NCI-H345 treated with DMSO at 0.1 percent for 48 hours (cell line): ENCODE measurements around the gene TACC2.

Source experiments
- DNase-seq: peaks from one replicate; lab custom pipeline; 2025; ENCODE audit not compliant: unreplicated experiment; lab: John Stamatoyannopoulos, UW

Gene TACC2

DNA sequence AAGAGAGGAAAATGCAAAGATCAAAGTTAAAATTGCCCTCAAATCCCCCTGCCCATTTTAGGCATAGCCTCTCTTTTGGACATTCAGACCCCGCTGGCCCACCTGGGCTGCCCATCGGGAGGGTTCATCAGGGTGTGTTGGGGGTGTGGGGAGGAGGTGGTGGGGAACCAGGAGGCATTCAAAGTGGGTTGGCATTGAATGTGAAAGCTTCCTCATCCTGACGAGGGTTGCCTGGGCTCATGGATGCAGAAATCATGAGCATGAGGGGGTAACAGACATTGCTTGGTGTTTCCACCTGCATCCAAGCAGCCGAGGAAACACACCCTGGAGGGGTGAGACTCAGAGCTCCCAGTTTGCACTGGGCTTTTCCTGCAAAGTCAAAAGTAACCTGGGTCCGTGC, 302.8 kb downstream of the TACC2 start:
- no peak for DNase-seq

GRCh38 chr10:122292376-122292775, 303.4 kb downstream of the TACC2 start:
- no peak for DNase-seq

DNA sequence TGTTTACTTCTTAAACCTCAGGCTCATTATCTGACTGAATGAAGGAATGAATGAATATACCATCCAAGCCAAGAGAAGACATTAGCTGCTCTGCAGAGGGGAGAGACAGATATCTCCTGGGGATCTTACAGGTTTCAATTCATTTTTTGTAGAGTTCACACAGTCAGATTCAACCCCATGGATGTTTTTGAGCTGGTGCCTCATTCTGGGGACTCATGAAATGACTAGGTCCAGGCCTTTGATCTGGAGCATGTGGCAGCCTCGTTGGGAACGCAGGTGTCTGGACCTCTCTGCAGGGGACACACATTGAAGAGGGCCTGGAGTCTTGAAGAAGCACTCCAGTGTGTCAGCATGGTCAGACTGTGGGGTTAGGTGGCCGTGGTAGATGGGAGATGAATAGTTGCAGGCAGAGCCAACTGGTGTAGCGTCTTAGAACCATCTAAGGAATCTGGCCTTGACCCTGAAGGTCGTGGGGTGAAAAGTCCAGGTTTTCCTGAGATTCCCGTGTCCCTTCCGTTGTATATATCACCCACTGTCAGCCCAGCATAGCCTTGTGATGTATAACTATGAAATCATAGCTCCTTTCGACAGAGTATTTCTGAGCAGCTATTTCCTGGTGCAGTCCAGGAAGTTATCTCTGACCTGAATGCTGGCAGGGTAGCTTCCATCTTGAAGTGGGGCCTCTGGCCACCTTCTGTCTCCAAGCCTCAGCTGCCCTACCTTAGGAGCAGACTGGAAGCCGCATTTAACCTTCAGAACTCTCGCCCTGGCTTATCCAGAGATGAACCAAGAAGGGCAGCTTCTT, 304.4 kb downstream of the TACC2 start:
- no peak for DNase-seq

GRCh38 chr10:122293961-122294380, 305.0 kb downstream of the TACC2 start:
- DNase-seq, result no peak

- DNase-seq, result no peak
Observed at GRCh38 chr10:122294511-122295450, 305.8 kb downstream of the TACC2 start.

DNA sequence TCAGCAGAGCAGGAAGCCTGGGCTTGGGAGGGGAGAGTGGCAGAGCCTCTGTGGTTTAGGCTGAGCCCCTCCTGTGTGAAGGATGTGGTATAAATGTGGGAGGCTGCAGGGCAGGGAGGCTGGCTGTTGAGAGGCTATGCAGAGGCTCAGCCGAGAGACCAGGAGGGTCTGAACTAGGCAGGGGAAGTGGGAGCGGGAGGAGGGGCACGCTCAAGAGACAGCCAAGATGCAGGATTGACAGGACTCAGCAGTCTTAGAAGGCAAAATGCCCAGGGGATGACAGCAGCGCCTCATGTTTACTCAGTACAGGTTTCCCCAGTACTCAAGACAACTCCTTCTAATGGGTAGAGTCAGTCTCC, 306.5 kb downstream of the TACC2 start:
- no peak for DNase-seq

- no peak for DNase-seq
Observed at GRCh38 chr10:122296363-122297120, 307.6 kb downstream of the TACC2 start.

GRCh38 chr10:122297583-122297982, 308.6 kb downstream of the TACC2 start:
- DNase-seq, result no peak

GRCh38 chr10:122298206-122298597, 309.2 kb downstream of the TACC2 start:
- no peak for DNase-seq

DNA sequence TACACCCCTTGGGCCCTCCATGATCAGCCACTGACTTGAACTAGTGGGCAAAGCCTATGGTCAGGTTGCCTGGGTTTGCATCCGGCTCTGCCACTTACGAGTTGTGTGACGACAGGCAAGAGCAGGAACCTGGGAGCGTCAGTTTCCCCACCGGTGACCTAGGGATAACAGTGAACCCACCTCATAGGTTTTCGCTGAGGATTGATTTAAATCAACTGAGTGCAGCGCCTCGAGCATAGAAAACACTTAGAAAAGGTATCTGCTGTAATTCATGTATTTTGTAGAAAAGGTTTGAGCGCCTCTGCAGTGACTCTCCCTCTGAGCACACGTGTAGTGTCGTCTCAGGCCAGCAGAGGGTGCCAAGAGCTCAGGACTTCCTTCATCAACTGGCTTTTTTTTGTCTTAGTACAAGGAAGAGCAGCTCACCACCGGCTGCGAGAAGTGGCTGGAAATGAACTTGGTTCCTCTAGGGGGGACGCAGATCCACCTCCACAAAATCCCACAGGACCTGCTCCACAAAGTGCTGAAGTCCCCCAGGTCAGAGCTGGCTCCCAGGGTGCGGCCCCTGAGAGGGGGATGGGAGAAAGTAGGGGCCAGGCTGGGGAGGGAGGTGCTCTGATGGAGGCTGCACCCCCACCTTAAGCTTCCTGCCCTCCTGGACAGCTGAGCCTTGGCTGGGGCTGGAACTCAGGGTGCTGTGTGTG, 309.8 kb downstream of the TACC2 start:
- peak; percentile 27 for DNase-seq

DNA sequence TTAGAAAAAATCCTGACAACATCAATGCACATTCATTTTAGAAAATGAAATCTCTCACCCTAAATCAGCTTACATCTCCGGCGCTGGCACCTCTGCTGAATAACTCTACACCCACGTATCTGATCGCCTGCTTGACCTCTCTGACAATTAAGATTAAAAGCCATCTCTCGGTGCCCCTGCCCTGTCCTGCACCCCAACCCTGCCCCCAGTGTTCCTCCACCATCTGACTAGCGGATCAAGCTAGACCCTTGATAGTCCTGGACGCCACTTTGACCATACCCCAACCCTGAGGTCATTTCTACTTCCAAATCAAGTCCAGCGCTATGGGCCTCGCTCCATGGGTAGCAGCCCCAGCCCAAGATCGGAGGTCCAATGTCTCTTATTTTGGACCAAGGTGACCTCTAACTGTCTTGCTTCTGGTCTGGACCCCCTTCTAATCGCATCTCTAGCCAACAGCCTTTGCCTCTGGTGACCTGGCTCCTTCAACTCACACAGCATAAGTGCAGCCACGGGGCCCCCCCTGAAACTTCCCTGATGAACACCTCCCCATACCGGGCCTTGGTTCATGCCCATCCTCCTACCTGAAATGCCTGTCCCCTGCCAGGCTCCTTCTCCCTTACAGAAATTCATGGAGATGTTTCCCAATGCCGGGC, 310.6 kb downstream of the TACC2 start:
- DNase-seq, result no peak

- DNase-seq, result no peak
Observed at GRCh38 chr10:122301055-122301810, 312.3 kb downstream of the TACC2 start.

- no peak for DNase-seq
Observed at GRCh38 chr10:122301811-122302115, 312.8 kb downstream of the TACC2 start.

DNA sequence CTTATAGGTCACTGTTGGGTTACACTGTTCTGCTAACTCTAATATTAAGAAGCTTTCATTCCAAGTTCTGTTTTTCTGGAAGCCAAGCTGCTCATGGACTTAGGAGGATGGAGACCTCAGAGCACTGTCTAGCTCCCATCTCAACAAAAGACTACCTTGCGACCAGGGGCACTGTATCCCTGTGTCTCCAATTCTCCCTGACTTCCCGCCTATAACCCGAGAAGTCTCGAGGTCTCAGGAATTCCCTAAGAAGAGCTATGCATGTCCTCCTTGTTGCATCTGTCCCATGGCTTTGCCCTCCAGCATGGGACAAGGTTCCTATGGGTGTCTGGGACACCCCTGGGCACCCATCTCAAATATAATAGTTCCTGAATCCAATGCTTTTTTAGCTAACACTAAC, 313.4 kb downstream of the TACC2 start:
- DNase-seq, result no peak

DNA sequence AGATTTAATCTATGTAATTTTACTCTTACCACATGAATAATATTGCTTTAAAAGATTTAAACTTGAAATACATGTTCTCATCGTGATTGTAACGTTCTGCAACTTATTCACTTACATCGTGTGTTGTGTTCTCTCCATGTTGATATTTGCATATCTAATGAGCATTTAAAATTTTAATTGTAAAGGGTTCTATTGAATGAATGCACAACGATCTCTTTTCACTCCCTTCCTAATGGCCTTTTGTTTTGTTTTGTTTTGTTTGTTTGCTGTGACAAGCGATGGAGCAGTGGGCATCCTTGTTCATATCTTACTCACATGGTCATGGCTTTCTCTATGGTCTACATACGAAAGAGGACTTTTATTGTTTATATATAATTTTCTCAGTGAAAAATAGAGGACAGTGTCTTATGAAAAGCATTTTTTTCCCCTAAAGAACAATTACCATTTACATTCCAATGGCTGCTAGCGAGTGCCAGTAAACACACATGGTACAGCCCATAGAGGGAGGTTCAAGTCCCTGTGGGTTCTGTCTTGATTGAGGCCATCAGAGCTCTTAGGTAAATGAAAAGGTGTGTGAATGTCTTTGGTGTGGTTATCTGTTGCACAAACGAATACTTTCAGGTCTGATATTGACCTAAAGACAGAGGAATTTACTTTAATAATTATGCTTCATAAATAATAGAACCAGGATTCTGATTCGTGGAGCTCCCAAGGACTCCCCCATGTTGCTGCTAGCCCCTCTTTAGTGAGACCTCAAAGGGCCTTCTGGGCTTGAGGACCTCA, 314.5 kb downstream of the TACC2 start:
- no peak for DNase-seq
